ENCODE data around the gene MAL. TPM values are rescaled to one million over a fixed set of nuclear protein-coding genes. Genes with fewer than 3 reads are reported as not detected.
"Not testable (repeated sequence)": the region's sequence is repeated elsewhere in the genome, so short reads cannot be mapped to it uniquely, and the experiment has no call there.

The MAL gene
- total RNA-seq, 2 experiments from 2014 or later: 188 to 206 TPM

DNA sequence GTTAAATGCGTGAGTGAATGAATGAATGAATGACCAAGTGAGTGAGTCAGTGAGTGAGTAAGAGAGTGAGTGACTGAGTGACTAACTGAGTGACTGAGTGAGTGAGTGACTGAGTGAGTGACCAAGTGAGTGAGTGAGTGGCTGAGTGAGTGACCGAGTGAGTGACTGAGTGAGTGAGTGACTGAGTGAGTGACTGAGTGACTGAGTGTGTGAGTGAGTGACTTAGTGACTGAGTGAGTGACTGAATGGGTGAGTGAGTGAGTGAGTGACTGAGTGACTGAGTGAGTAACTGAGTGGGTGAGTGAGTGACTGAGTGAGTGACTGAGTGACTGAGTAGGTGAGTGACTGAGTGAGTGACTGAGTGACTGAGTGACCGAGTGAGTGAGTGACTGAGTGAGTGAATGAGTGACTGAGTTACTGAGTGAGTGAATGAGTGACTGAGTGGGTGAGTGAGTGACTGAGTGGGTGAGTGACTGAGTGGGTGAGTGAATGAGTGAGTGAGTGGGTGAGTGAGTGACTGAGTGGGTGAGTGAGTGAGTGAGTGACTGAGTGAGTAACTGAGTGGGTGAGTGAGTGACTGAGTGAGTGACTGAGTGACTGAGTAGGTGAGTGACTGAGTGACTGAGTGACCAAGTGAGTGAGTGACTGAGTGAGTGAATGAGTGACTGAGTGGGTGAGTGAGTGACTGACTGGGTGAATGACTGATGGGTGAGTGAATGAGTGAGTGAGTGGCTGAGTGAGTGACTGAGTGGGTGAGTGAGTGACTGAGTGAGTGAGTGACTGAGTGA, 11.3 kb downstream of the MAL start:
- H3K4me3 Mint-ChIP-seq: no peak overlapping the region
- H3K4me1 Mint-ChIP-seq (ENCODE audit: low read depth): peaks cover 48% of the 10 kb centered on the region
- ChIA-PET CTCF (no interaction called here), POLR2A (no interaction called here)
- DNase-seq (no peak), ATAC-seq (no peak)
- peaks cover 23% of the 10 kb centered on the region for H3K36me3 Mint-ChIP-seq (ENCODE audit: low read depth)
- H3K27me3 Mint-ChIP-seq (ENCODE audit: low read depth): no peaks in the 10 kb centered on the region
- peak overlapping the region; percentile 71 for H3K27ac Mint-ChIP-seq
- H3K9me3 Mint-ChIP-seq (ENCODE audit: insufficient read depth): no peaks in the 10 kb centered on the region

DNA sequence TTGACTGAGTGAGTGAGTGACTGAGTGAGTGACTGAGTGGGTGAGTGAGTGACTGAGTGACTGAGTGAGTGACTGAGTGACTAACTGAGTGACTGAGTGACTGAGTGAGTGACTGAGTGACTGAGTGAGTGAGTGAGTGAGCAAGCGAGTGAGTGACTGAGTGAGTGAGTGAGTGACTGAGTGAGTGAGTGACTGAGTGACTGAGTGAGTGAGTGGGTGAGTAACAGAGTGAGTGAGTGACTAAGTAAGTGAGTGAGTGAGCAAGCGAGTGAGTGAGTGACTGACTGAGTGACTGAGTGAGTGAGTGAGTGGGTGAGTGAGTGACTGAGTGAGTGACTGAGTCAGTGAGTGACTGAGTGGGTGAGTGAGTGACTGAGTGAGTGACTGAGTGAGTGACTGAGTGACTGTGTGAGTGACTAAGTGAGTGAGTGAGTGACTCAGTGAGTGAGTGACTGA, 11.9 kb downstream of the MAL start:
- H3K9me3 Mint-ChIP-seq (ENCODE audit: insufficient read depth): no peaks in the 10 kb centered on the region
- no peak overlapping the region for H3K4me3 Mint-ChIP-seq
- ATAC-seq (no peak), DNase-seq (no peak)
- H3K27ac Mint-ChIP-seq: peak overlapping the region; percentile 71
- H3K27me3 Mint-ChIP-seq (ENCODE audit: low read depth): no peaks in the 10 kb centered on the region
- POLR2A ChIA-PET: no interaction called here
- CTCF ChIA-PET: no interaction called here
- peaks cover 49% of the 10 kb centered on the region for H3K4me1 Mint-ChIP-seq (ENCODE audit: low read depth)
- H3K36me3 Mint-ChIP-seq (ENCODE audit: low read depth): peaks cover 25% of the 10 kb centered on the region

DNA sequence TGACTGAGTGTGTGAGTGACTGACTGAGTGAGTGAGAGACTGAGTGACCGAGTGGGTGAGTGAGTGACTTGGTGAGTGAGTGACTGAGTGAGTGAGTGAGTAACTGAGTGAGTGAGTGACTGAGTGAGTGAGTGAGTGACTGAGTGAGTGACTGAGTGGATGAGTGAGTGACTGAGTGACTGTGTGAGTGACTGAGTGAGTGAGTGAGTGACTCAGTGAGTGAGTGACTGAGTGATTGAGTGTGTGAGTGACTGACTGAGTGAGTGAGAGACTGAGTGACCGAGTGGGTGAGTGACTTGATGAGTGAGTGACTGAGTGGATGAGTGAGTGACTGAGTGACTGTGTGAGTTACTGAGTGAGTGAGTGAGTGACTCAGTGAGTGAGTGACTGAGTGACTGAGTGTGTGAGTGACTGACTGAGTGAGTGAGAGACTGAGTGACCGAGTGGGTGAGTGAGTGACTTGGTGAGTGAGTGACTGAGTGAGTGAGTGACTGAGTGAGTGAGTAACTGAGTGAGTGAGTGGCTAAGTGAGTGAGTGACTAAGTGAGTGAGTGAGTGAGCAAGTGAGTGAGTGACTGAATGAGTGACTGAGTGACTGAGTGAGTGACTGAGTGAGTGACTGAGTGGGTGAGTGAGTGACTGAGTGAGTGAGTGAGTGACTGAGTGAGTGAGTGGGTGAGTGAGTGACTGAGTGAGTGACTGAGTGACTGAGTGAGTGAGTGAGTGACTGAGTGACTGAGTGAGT, 12.5 kb downstream of the MAL start:
- DNase-seq; H3K9me3 Mint-ChIP-seq (ENCODE audit: insufficient read depth); ATAC-seq; H3K27me3 Mint-ChIP-seq (ENCODE audit: low read depth); CTCF ChIA-PET; H3K4me3 Mint-ChIP-seq; POLR2A ChIA-PET: not testable (repeated sequence)
- peak overlapping the region; percentile 71 for H3K27ac Mint-ChIP-seq
- peaks cover 25% of the 10 kb centered on the region for H3K36me3 Mint-ChIP-seq (ENCODE audit: low read depth)
- H3K4me1 Mint-ChIP-seq (ENCODE audit: low read depth): peaks cover 49% of the 10 kb centered on the region

DNA sequence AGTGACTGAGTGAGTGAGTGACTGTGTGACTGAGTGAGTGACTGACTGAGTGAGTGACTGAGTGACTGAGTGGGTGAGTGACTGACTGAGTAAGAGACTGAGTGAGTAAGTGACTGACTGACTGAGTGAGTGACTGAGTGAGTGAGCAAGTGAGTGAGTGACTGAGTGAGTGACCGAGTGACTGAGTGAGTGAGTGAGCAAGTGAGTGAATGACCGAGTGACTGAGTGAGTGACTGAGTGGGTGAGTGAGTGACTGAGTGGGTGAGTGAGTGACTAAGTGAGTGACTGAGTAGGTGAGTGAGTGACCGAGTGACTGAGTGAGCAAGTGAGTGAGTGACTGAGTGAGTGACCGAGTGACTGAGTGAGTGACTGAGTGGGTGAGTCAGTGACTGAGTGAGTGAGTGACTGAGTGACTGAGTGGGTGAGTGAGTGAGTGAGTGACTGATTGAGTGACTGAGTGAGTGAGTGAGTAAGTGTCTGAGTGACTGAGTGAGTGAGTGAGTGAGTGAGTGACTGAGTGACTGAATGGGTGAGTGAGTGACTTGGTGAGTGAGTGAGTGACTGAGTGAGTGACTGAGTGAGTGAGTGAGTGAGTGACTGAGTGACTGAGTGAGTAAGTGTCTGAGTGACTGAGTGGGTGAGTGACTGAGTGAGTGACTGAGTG, 13.3 kb downstream of the MAL start:
- Mint-ChIP-seq H3K27me3 (ENCODE audit: low read depth) (no peaks in the 10 kb centered on the region), H3K4me3 (no peak overlapping the region), H3K36me3 (ENCODE audit: low read depth) (peaks cover 26% of the 10 kb centered on the region), H3K27ac (peak overlapping the region; percentile 71), H3K4me1 (ENCODE audit: low read depth) (peaks cover 55% of the 10 kb centered on the region), H3K9me3 (ENCODE audit: insufficient read depth) (no peaks in the 10 kb centered on the region)
- POLR2A ChIA-PET: no interaction called here
- DNase-seq: no peak
- CTCF ChIA-PET: no interaction called here
- no peak for ATAC-seq

DNA sequence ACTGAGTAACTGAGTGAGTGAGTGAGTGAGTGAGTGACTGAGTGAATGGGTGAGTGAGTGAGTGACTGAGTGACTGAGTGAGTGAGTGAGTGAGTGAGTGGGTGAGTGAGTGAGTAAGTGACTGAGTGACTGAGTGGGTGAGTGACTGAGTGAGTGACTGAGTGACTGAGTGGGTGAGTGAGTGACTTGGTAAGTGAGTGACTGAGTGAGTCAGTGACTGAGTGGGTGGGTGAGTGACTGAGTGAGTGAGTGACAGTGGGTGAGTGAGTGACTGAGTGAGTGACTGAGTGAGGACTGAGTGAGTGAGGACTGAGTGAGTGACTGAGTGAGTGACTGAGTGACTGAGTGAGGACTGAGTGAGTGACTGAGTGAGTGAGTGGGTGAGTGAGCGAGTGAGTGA, 13.9 kb downstream of the MAL start:
- ChIA-PET POLR2A (no interaction called here), CTCF (interaction anchor here (1.4 to 1.6 kb wide), 3 partner anchors 12 to 17 kb away, joined by 4 to 6 read pairs (median 4); partner anchors contain the start of gene MAL)
- Mint-ChIP-seq H3K27me3 (ENCODE audit: low read depth) (no peaks in the 10 kb centered on the region), H3K36me3 (ENCODE audit: low read depth) (peaks cover 28% of the 10 kb centered on the region), H3K4me1 (ENCODE audit: low read depth) (peaks cover 60% of the 10 kb centered on the region), H3K9me3 (ENCODE audit: insufficient read depth) (no peaks in the 10 kb centered on the region), H3K27ac (peak overlapping the region; percentile 71), H3K4me3 (no peak overlapping the region)
- ATAC-seq: no peak
- DNase-seq: no peak

DNA sequence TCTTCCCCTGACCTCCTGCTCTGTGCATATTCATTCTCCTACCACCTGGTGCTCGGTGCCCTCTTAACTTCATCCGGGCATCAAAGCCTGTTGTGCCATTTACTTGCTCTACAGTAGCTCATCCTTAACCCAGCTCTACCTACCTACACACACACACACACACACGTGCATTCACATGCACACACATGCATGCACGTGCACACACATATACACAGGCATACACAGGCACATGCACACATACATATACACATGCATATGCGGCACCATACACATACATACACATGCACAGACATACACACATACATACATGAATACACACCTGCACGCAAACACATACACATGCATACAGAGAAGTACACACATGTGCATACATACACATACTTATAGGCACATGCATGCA, 14.5 kb downstream of the MAL start:
- POLR2A ChIA-PET: no interaction called here
- peaks cover 67% of the 10 kb centered on the region for H3K4me1 Mint-ChIP-seq (ENCODE audit: low read depth)

DNA sequence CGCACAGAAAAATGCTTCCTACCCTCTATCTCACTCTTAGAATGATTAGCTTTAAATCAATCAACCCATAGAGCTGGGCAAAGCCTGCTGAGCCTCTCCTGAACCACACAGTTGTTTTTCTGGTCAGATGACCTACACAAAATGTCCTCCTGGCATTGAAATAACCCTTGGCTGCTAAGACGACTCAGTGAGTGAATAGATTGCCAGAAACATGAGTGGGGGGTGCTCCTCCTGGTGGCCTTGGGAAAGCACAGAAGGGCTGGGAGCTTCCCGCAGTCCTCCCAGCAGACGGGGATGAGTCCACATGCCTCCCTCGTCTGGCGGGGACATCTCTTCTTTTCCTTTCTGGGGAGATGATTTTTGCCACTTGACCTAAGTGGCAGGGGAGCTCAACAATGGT, 14.9 kb downstream of the MAL start:
- DNase-seq: no peak
- H3K27ac Mint-ChIP-seq: peak overlapping the region; percentile 25
- ATAC-seq: no peak
- no peaks in the 10 kb centered on the region for H3K27me3 Mint-ChIP-seq (ENCODE audit: low read depth)
- H3K36me3 Mint-ChIP-seq (ENCODE audit: low read depth): peaks cover 35% of the 10 kb centered on the region
- H3K4me3 Mint-ChIP-seq: no peak overlapping the region
- ChIA-PET POLR2A (no interaction called here), CTCF (interaction anchor here (0.6 to 1.6 kb wide), 6 partner anchors 13 to 34 kb away, joined by 3 to 6 read pairs (median 4); partner anchors contain the start of gene MAL)
- H3K4me1 Mint-ChIP-seq (ENCODE audit: low read depth): peaks cover 67% of the 10 kb centered on the region
- no peaks in the 10 kb centered on the region for H3K9me3 Mint-ChIP-seq (ENCODE audit: insufficient read depth)

More for the DNA sequence above, 14.5 kb downstream of the MAL start:
- no peaks in the 10 kb centered on the region for H3K27me3 Mint-ChIP-seq (ENCODE audit: low read depth)
- peaks cover 34% of the 10 kb centered on the region for H3K36me3 Mint-ChIP-seq (ENCODE audit: low read depth)
- H3K27ac Mint-ChIP-seq: peak overlapping the region; percentile 25
- no peak overlapping the region for H3K4me3 Mint-ChIP-seq
- DNase-seq: no peak
- no peaks in the 10 kb centered on the region for H3K9me3 Mint-ChIP-seq (ENCODE audit: insufficient read depth)
- ATAC-seq: no peak
- CTCF ChIA-PET: interaction anchor here (1.3 to 1.6 kb wide), 4 partner anchors 13 to 22 kb away, joined by 4 to 6 read pairs (median 4); partner anchors contain the start of gene MAL

DNA sequence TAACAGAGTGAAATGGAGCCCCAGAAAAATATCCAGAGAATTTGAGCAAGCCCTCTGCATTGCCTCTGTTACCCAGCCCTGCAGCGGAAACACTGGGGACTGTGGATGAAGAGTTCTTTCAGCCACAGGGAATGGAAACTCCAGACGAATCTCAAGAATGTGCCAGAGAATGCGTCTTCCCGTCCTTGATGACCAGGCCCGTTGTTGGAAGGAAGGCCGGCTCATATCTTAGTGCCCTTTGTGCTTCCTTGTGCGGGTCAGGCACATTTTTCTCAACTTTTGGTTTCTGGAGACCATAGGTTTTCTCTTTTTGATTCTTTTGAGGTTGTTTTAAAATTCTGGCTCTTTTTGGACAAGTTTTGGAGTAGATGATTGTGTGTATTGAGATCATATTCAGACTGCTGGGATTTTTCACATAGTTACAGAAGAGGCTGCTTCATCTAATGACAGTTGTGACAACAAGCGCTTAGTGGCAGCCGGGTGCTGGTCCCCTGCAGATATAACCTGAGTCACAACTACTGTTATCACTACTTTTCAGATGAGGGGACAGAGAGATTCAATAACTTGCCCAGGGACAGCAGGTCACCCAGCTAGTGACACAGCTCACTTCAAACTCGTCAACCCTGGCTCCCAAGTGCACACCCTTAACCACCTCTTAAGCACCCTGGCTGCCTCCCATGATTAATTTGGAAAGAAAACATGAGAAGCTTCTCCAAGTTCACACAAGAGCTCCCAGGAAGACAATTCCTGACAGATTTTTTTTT, 15.7 kb downstream of the MAL start:
- peaks cover 43% of the 10 kb centered on the region for H3K36me3 Mint-ChIP-seq (ENCODE audit: low read depth)
- H3K27me3 Mint-ChIP-seq (ENCODE audit: low read depth): no peaks in the 10 kb centered on the region
- CTCF ChIA-PET: interaction anchor here (0.6 to 1.9 kb wide), 10 partner anchors 13 to 75 kb away, joined by 3 to 10 read pairs (median 4); partner anchors contain the start of gene MAL
- POLR2A ChIA-PET: interaction anchor here (0.9 to 2.1 kb wide), 2 partner anchors 15 to 35 kb away, joined by 3 to 11 read pairs; partner anchors contain the start of gene MAL
- ATAC-seq (no peak), DNase-seq (no peak)
- H3K9me3 Mint-ChIP-seq (ENCODE audit: insufficient read depth): no peaks in the 10 kb centered on the region
- H3K27ac Mint-ChIP-seq: peak overlapping the region; percentile 16
- H3K4me3 Mint-ChIP-seq: no peak overlapping the region
- H3K4me1 Mint-ChIP-seq (ENCODE audit: low read depth): peaks cover 73% of the 10 kb centered on the region

DNA sequence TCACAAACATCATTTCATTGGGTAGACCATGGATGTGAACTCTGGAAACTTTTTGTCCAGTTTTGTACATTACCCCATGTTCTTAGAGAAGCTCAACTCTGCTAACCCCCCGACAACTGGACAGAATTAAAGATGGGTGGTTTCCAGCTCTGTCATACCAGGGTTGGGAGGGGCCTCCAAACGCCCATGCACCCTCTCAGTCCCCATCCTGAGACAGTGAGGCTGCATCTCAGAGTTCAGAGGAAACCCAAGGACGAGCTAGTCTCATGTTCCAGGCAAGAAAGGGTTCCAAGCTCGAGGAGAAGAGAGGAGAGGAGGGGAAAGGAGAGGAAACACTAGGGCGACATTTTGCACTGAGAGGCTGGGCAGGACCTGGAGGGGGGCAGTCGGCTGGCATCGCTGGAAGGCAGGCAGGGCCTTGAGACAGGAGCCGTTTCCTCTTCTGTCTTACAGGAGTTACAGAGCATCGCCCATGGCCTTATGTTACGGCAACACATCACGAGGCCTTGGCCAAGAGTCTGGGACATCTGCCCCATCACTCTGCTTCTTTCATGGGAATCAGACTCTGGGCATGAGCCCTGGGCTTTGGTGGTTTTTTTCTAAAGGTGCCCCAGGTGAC, 16.4 kb downstream of the MAL start:
- ChIA-PET POLR2A (interaction anchor here (0.9 to 2.1 kb wide), 2 partner anchors 15 to 34 kb away, joined by 3 to 11 read pairs; partner anchors contain the start of gene MAL), CTCF (interaction anchor here (0.9 to 1.9 kb wide), 6 partner anchors 18 to 37 kb away, joined by 3 to 10 read pairs (median 6); no protein-coding TSS in a partner anchor)
- Mint-ChIP-seq H3K9me3 (ENCODE audit: insufficient read depth) (no peaks in the 10 kb centered on the region), H3K36me3 (ENCODE audit: low read depth) (peaks cover 46% of the 10 kb centered on the region), H3K4me1 (ENCODE audit: low read depth) (peaks cover 73% of the 10 kb centered on the region), H3K27me3 (ENCODE audit: low read depth) (no peaks in the 10 kb centered on the region), H3K27ac (peak overlapping the region; percentile 56), H3K4me3 (no peak overlapping the region)
- DNase-seq (no peak), ATAC-seq (no peak)

DNA sequence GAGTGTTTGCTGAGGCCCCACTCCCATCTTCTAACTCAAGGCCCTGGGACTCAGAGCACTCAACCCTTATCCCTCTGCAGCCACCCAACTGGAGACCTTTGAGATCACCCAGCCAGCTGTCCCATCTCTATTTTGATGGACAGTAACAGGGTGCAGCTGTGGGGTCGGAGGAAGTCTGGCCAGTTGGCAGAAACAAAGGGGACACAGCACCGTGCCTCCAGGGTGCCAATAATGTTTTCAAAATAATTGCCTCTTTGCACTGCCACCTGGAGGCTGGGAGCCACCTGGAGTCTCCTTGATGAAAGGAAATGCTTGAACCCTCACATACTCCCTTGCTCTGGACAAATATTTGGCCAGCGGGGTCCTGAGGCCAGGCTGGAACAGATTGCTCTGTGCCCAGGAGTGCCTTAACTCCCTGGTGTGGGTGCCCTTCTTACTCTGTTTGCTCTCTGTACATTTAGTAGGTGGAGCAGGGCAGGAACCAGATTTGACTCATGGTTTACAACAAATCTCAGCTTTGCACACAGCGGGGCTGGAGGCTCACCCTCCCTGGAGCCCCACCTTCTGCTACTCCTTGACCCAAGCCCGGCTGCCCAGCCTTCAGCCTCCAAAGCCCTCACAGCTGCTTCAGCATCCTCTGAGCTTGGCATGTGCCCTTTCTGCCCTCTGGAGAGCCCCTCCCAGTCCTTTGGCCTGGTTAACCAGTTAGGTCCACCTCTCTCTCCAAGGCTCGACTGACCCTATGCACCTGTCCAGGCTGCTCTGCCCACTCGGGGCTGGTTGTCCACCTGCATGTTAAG, 17.2 kb downstream of the MAL start:
- no peak overlapping the region for H3K4me3 Mint-ChIP-seq

More for the DNA sequence above, 17.2 kb downstream of the MAL start:
- ChIA-PET POLR2A (interaction anchor here (0.9 to 2.1 kb wide), 3 partner anchors 16 to 33 kb away, joined by 3 to 11 read pairs (median 3); partner anchors contain the start of gene MAL), CTCF (interaction anchor here (0.8 to 2.8 kb wide), 9 partner anchors 9 to 73 kb away, joined by 3 to 24 read pairs (median 8); partner anchors contain the start of gene MAL)
- Mint-ChIP-seq H3K36me3 (ENCODE audit: low read depth) (peaks cover 49% of the 10 kb centered on the region), H3K27me3 (ENCODE audit: low read depth) (no peaks in the 10 kb centered on the region), H3K4me1 (ENCODE audit: low read depth) (peaks cover 73% of the 10 kb centered on the region), H3K27ac (no peak overlapping the region), H3K9me3 (ENCODE audit: insufficient read depth) (no peaks in the 10 kb centered on the region)
- ATAC-seq (no peak), DNase-seq (no peak)

Data from activated CD8-positive, alpha-beta T cell treated with anti-CD3 and anti-CD28 coated beads, Interleukin-2, amount 10 ng/mL, durations not matched to agents 7 days and 5 days (primary cell).